ENCODE data around the gene ZNF320. TPM values are rescaled to one million over a fixed set of nuclear protein-coding genes. Genes with fewer than 3 reads are reported as not detected.
"Not testable (repeated sequence)": the region's sequence is repeated elsewhere in the genome, so short reads cannot be mapped to it uniquely, and the experiment has no call there.

Gene ZNF320
- 10 to 100 TPM; 13.0 to 13.3 TPM for total RNA-seq

DNA sequence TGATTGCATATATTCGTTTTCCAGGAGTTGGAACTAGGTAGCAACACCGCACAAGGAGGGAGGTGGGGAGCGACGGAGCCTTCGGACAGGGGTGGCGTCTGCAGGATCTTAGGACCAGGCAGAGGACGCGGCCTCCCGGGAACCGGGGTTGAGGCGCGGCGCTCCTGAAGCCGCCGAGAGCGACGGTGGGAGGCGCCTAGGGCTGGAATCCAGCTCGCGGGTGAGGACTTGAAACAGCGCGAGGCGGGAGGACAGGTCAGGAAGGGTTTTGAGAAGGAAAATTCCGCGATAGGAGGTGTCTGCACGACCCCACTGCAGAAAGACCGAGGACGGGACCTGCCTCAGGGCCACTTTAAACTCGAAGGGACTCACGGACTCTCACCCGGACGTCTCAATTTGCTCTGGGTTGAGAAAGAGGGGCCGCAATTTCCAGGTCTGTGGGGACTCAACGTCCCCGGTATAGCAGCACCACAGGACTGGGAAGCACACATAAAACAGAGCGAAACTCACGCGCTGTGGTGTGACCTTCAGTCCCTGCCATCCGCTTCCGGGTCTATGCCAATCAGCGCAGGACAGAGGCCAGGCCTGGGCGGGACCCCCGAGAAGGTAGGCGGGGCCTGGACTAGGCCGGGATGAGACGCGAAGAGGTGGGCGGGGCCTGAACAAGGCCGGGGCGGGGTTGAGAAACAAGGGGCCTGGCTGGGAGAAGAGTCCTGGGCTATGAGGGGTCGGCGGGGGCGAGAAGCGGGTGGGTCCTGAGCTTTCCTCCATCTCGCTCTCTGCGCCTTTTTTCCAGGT lies at the start of gene ZNF320:
Gene ZNF320 (minus strand): TSS at position 498 of the 798 bp plus-strand sequence. CDS start 7,380 bp downstream, outside the sequence.
- Mint-ChIP-seq H3K4me3 (peak within 1 kb of the TSS; percentile 90), H3K27me3 (no peaks in the 10 kb centered on the region), H3K27ac (peak within 1 kb of the TSS; percentile 94), H3K9me3 (peaks cover 5% of the 10 kb centered on the region), H3K4me1 (peaks cover 11% of the 10 kb centered on the region), H3K36me3 (peaks cover 35% of the 10 kb centered on the region)
- ATAC-seq (ENCODE audit: low read depth) (peak; percentile 100), DNase-seq (peak; percentile 94)
- POLR2A ChIA-PET = interaction anchor here (0.6 to 1.2 kb wide), 3 partner anchors 71 to 624 kb away, joined by 3 read pairs; no protein-coding TSS in a partner anchor

DNA sequence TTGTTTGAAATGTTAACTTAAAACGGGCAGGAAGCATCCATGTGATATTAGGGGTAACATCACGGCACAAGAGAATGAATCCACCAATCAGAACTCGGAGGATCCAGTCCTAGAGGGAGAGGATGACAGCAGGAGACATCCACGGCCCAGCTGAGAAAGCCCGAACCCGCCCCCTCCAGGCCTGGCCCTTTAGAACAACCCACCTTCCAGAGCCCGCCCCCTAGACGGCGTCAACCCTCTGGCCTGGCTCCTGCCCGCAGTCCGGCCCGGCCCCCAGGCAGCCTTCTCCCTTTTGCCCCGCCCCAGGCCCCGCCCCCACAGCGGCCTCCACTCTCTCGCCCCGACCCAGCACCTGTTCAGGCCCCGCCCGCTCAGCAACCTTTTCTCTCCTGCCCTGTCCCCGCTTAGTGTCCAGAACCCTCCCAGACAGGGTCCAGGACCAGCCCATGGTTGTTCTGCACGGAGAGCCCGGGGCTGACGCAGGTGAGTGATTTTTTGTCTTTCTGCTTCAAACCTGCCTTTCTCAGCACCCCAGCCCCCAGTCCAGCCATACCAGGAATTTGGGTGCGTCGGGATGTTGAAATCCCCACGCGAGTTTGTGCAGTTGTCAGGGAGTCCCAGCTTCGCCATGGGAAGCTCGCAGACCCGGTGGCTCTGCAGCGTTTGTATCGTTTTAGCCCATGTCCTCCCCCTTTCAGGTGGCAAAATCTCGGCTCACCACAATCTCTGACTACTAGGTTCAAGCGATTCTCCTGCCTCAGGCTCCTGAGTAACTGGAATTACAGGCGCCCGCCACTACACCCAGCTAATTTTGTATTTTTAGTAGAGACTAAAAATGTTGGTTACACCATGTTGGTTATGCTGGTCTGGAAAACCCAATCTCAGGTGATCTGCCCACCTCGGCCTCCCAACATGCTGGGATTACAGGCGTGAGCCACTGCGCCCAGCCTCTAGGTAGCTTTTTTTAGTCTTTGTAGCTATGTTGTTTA lies 49.2 kb upstream of the ZNF320 start:
- DNase-seq (no peak), ATAC-seq (ENCODE audit: low read depth) (no peak)
- Mint-ChIP-seq H3K27me3 (no peaks in the 10 kb centered on the region), H3K27ac (no peak overlapping the region), H3K4me3 (no peak overlapping the region), H3K4me1 (peaks cover 3% of the 10 kb centered on the region), H3K36me3 (peaks cover 34% of the 10 kb centered on the region), H3K9me3 (peaks cover 37% of the 10 kb centered on the region)
- POLR2A ChIA-PET = interaction anchor here (1.8 kb wide), 1 partner anchor 14 kb away, joined by 5 read pairs; no protein-coding TSS in a partner anchor

DNA sequence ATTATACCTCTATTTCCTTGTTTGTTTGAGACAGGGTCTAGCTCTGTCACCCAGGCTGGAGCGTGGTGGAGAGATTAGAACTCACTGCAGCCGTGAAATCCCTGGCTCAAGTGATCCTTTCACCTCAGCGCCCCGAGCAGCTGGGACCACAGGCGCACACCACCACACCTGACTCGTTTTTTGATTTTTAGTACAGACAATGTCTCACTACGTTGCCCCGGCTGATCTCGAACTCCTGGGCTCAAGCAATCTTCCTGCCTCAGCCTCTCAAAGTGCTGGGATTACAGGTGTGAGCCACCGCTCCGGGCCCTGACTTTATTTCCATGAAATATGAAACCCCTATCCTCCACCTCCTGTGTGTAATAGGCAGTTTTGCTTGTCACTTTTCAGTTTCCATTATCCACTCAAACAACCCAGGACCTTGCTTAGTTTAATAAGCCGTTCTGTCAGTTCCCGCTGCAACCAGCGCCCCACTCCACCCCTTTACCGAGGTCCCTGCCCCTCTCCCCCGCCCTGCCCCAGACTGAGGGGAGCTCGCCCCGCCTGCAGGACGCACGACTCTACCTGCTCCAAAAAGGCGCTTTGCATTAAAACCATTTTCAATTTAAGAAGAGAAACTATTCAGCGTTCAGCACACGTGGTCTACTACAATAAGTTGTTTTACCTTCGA lies 48.4 kb upstream of the ZNF320 start:
- peaks cover 34% of the 10 kb centered on the region for H3K36me3 Mint-ChIP-seq
- no peak for ATAC-seq (ENCODE audit: low read depth)
- H3K9me3 Mint-ChIP-seq = peaks cover 30% of the 10 kb centered on the region
- DNase-seq = no peak
- no peak overlapping the region for H3K4me3 Mint-ChIP-seq
- H3K4me1 Mint-ChIP-seq = peaks cover 10% of the 10 kb centered on the region
- no peak overlapping the region for H3K27ac Mint-ChIP-seq
- H3K27me3 Mint-ChIP-seq = no peaks in the 10 kb centered on the region
- POLR2A ChIA-PET = interaction anchor here (1.8 kb wide), 1 partner anchor 15 kb away, joined by 5 read pairs; no protein-coding TSS in a partner anchor

DNA sequence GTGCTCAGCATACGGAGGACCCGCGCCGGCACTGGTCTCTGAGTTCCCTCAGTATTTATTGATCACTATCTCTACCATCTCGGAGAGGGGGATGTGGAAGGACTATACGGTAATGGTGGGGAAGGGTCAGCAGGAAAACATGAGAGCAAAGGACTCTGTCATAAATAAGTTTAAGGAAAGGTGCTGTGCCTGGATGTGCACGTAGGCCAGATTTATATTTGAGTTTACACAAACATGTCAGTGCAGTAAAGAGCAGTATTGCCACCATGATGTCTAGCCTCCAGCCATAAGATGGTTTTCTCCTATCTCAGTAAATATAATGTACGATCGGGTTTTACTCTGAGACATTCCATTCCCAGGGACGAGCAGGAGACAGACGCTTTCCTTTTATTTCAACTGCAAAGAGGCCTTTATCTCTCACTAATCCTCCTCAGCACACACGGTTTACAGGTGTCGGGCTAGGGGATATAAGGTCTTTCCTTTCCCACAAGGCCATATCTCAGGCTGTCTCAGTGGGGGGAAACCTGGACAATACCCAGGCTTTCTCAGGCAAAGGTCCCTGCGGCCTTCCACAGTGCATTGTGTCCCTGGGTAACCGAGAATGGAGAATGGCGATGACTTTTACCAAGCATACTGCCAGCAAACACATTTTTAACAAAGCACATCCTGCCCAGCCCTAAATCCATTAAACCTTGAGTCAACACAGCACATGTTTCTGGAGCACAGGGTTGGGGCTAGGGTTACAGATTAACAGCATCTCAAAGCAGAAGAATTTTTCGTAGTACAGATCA lies 47.5 kb upstream of the ZNF320 start:
- Mint-ChIP-seq H3K36me3 (peaks cover 28% of the 10 kb centered on the region), H3K9me3 (peaks cover 21% of the 10 kb centered on the region)
- H3K27me3 Mint-ChIP-seq; DNase-seq; H3K4me1 Mint-ChIP-seq; H3K4me3 Mint-ChIP-seq; POLR2A ChIA-PET; H3K27ac Mint-ChIP-seq; ATAC-seq (ENCODE audit: low read depth): not testable (repeated sequence)

DNA sequence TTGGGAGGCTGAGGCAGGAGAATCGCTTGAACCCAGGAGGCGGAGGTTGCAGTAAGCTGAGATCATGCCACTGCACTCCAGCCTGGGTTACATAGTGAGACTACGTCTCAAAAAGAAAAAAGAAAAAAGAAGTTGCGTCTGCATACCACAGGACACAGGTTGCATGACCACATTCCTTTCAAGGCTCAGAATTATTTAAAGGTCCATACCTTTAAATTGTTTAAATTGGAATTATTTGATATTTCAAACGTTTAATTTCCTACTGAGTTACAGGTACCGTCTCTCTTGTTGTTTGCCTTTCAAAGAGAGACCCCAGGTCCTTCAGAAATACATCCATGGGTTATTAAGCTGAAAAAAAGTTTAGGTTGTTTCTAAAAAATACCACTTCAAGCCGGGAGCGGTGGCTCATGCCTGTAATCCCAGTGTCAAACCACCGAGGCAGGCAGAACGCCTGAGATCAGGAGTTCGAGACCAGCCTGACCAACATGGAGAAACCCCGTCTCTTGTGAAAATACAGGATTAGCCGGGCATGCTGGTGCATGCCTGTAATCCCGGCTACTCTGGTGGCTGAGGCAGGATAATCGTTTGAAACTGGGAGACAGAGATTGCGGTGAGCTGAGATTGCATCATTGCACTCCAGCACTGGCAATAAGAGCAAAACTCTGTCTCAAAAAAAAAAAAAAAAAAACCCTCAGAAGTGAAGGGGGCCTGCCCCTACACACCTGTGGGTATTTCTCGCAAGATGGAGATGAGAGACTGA lies 46.6 kb upstream of the ZNF320 start:
- no peak overlapping the region for H3K27ac Mint-ChIP-seq
- peaks cover 13% of the 10 kb centered on the region for H3K4me1 Mint-ChIP-seq
- ATAC-seq (ENCODE audit: low read depth) (no peak), DNase-seq (no peak)
- peaks cover 24% of the 10 kb centered on the region for H3K36me3 Mint-ChIP-seq
- POLR2A ChIA-PET = interaction anchor here (1.5 kb wide), 1 partner anchor 17 kb away, joined by 5 read pairs; no protein-coding TSS in a partner anchor
- H3K27me3 Mint-ChIP-seq = no peaks in the 10 kb centered on the region
- peaks cover 14% of the 10 kb centered on the region for H3K9me3 Mint-ChIP-seq
- no peak overlapping the region for H3K4me3 Mint-ChIP-seq

DNA sequence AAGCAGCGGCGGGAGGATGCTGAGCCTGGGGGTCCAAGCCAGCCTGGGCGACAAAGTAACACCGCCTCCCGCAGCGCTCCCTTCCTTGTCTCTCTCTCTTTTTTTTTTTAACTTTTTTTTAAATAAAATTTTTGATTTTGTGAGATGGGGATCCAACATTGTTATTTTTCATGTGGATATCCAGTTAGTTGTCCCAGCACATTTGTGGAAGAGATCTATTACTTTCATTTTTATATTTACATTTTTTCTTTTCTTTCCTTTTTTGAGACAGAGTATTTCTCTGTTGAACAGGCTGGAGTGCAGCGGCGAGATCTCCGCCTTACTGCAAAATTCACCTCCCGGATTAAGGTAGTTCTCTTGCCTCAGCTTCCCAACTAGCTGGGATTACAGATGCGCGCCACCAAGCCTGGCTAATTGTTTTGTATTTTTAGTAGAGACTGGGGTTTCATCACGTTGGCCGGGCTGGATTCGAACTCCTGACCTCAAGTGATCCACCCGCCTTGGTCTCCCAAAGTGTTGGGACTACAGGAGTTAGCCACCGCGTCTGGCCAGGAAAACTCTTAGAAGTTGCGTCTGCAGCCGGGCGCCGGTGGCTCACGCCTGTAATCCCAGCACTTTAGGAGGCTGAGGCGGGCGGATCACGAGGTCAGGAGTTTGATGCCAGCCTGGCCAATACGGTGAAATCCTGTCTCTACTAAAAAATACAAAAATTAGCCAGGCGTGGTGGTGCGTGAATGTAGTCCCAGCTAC lies 45.9 kb upstream of the ZNF320 start:
- POLR2A ChIA-PET = interaction anchor here (1.2 to 1.5 kb wide), 2 partner anchors 18 to 20 kb away, joined by 4 to 5 read pairs; partner anchors contain the start of gene ZNF816
- peak overlapping the region; percentile 96 for H3K4me3 Mint-ChIP-seq
- peaks cover 19% of the 10 kb centered on the region for H3K4me1 Mint-ChIP-seq
- peak overlapping the region; percentile 92 for H3K27ac Mint-ChIP-seq
- DNase-seq = no peak
- H3K36me3 Mint-ChIP-seq = peaks cover 31% of the 10 kb centered on the region
- peaks cover 20% of the 10 kb centered on the region for H3K9me3 Mint-ChIP-seq
- H3K27me3 Mint-ChIP-seq = no peaks in the 10 kb centered on the region
- ATAC-seq (ENCODE audit: low read depth) = peak; percentile 37

DNA sequence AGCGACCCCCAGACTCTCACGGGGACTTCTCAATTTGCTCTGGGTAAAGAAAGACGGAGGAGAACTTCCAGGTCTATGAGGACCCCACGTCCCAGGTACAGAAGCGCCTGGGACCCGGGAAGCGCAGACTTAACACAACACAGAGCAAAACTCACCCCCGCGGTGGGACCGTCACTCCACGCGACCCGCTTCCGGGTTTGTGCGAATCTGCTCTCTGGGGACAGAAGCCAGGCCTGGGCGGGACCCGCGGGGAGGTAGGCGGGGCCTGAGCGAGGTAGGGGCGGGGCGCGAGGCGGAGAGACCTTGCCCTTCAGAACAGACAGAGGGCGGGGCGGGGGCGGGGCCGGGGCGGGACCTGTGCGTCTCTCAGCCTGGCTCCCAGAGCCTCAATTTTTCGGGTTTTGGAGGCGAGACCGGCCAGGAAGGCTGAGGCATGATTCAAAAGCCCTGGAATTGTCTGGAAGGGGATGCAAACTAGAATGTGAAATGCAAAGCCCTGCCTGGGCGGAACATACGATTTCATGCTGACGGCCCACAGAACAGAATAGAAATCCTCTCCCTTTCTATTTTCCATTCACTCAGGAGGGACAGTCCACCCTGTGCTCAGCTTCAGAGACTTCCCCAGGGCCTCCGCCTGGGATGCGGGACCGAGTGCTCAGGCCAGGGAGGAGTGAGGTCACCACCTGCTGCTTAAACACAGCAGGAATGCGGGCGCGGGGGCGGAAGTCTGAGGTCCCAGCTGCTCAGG lies 45.1 kb upstream of the ZNF320 start:
- H3K4me1 Mint-ChIP-seq = peaks cover 20% of the 10 kb centered on the region
- POLR2A ChIA-PET = interaction anchor here (1.2 to 1.5 kb wide), 2 partner anchors 19 to 20 kb away, joined by 4 to 5 read pairs; partner anchors contain the start of gene ZNF816
- peak; percentile 99 for DNase-seq
- peak overlapping the region; percentile 92 for H3K27ac Mint-ChIP-seq
- peak; percentile 96 for ATAC-seq (ENCODE audit: low read depth)
- peaks cover 33% of the 10 kb centered on the region for H3K36me3 Mint-ChIP-seq
- peak overlapping the region; percentile 96 for H3K4me3 Mint-ChIP-seq
- peaks cover 20% of the 10 kb centered on the region for H3K9me3 Mint-ChIP-seq
- no peaks in the 10 kb centered on the region for H3K27me3 Mint-ChIP-seq

DNA sequence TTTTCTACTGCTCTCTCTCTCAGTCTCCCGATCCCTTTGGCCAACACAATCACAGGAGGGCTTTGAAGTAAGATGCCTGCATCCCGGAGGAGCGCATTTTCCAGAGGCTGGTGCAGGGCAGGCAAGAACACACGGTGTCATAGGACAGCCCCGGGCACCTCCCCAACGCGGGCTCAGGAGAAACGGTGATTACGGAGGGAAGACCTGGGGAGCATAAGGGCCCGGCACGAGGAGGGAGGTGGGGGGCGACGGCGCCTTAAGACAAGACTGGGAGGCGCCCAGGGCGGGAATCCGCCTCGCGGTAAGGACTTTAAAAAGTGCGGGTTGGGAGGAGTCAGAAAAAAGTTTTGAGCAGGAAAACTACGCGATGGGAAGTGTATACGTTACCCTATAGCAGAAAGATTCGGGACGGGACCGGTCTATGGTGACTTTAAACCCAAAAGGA lies 44.5 kb upstream of the ZNF320 start:
- DNase-seq (peak; percentile 48), ATAC-seq (ENCODE audit: low read depth) (peak; percentile 24)
- H3K4me3 Mint-ChIP-seq = peak overlapping the region; percentile 96
- peaks cover 18% of the 10 kb centered on the region for H3K9me3 Mint-ChIP-seq
- H3K27ac Mint-ChIP-seq = peak overlapping the region; percentile 92
- H3K27me3 Mint-ChIP-seq = no peaks in the 10 kb centered on the region
- POLR2A ChIA-PET = interaction anchor here (0.7 kb wide), 2 partner anchors 28 to 453 kb away, joined by 4 to 5 read pairs; partner anchors contain the start of gene ZNF765
- H3K36me3 Mint-ChIP-seq = peaks cover 36% of the 10 kb centered on the region
- peaks cover 20% of the 10 kb centered on the region for H3K4me1 Mint-ChIP-seq

DNA sequence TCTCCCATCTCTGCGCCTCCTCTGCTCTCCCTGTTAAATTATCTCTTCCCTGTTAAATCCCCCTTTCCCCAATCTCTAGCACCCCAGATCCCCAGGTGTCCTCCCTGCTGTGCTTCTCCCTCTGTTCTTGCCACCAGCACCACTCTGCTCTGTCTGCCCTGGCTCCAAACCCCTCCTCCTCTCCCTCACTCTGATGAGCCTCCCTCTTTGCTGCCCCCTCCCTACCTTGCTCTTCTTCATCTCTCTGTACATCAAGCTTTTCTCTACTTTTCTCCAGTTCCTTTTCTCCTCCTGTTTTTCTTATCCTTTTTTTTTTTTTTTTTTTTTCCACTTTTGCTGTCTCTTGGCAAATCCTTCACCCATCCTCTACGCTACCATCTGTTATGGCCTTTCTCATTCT lies 44.1 kb upstream of the ZNF320 start:
- Mint-ChIP-seq H3K36me3 (peaks cover 40% of the 10 kb centered on the region), H3K4me1 (peaks cover 22% of the 10 kb centered on the region), H3K9me3 (peaks cover 21% of the 10 kb centered on the region), H3K4me3 (peak overlapping the region; percentile 96), H3K27ac (peak overlapping the region; percentile 92)
- not testable (repeated sequence) for ATAC-seq (ENCODE audit: low read depth); H3K27me3 Mint-ChIP-seq; DNase-seq
- POLR2A ChIA-PET = interaction anchor here (0.6 to 0.7 kb wide), 3 partner anchors 29 to 752 kb away, joined by 4 to 5 read pairs (median 4); partner anchors contain the start of genes PPP2R1A and ZNF765

DNA sequence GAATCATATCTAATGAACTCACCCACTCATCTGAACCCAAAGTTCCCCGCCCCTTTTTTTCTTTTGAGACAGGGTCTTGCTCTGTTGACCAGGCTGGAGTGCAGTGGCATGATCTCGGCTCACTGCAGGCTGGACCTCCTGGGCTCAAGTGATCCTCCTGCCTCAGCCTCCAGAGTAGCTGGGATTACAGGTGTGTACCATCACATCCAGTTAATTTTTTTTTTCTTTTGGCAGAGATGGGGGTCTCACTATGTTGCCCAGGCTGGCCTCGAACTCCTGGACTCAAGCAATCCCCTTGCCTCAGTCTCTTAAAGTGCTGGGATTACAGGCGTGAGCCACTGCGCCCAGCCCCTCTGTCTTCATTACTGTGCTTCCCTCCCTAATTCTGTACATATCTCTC lies 43.5 kb upstream of the ZNF320 start:
- H3K27ac Mint-ChIP-seq = peak overlapping the region; percentile 92
- H3K4me3 Mint-ChIP-seq = peak overlapping the region; percentile 96
- peaks cover 46% of the 10 kb centered on the region for H3K36me3 Mint-ChIP-seq
- H3K9me3 Mint-ChIP-seq = peaks cover 22% of the 10 kb centered on the region
- POLR2A ChIA-PET = interaction anchor here (0.6 to 0.7 kb wide), 2 partner anchors 454 to 751 kb away, joined by 4 read pairs; partner anchors contain the start of genes PPP2R1A and ZNF765
- DNase-seq; H3K27me3 Mint-ChIP-seq; ATAC-seq (ENCODE audit: low read depth): not testable (repeated sequence)
- H3K4me1 Mint-ChIP-seq = peaks cover 22% of the 10 kb centered on the region
